ENCODE measurements around the gene NEDD9.

NEDD9 gene

DNA sequence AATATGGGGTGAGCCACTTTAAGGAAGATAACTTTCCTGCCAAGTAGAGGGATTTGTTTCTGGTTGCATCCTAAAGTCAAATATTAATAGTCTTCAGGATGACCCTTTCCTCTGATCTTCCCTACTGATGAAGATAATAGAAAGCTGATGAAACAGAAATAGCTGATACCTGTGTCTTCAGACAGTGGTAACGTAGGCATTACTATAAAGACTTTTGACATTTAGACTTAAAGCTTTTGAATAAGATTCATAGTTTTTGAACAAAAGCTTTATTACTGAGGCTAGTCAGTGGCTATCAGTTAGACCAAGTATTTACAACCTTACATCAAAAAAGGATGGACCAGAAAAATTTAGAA, 1.4 kb downstream of the NEDD9 start:
- ChIA-PET CTCF (interaction anchor here (1.4 to 5.7 kb wide), 7 partner anchors 11 to 264 kb away, joined by 3 to 55 read pairs (median 10); no protein-coding TSS in a partner anchor), POLR2A (interaction anchor here (2.5 kb wide), 1 partner anchor 262 kb away, joined by 11 read pairs; no protein-coding TSS in a partner anchor)
- peak overlapping the region; percentile 85 for H3K4me3 ChIP-seq (ENCODE audit: low read depth, low read length)
- DNase-seq (ENCODE audit: low read depth, low spot score) = no peak
- TF ChIP-seq, protein P1, sequence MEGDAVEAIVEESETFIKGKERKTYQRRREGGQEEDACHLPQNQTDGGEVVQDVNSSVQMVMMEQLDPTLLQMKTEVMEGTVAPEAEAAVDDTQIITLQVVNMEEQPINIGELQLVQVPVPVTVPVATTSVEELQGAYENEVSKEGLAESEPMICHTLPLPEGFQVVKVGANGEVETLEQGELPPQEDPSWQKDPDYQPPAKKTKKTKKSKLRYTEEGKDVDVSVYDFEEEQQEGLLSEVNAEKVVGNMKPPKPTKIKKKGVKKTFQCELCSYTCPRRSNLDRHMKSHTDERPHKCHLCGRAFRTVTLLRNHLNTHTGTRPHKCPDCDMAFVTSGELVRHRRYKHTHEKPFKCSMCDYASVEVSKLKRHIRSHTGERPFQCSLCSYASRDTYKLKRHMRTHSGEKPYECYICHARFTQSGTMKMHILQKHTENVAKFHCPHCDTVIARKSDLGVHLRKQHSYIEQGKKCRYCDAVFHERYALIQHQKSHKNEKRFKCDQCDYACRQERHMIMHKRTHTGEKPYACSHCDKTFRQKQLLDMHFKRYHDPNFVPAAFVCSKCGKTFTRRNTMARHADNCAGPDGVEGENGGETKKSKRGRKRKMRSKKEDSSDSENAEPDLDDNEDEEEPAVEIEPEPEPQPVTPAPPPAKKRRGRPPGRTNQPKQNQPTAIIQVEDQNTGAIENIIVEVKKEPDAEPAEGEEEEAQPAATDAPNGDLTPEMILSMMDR (IDR thresholded peaks at IDR 0.05; ENCODE audit: insufficient read depth, low read length, missing control alignments) = no peak

DNA sequence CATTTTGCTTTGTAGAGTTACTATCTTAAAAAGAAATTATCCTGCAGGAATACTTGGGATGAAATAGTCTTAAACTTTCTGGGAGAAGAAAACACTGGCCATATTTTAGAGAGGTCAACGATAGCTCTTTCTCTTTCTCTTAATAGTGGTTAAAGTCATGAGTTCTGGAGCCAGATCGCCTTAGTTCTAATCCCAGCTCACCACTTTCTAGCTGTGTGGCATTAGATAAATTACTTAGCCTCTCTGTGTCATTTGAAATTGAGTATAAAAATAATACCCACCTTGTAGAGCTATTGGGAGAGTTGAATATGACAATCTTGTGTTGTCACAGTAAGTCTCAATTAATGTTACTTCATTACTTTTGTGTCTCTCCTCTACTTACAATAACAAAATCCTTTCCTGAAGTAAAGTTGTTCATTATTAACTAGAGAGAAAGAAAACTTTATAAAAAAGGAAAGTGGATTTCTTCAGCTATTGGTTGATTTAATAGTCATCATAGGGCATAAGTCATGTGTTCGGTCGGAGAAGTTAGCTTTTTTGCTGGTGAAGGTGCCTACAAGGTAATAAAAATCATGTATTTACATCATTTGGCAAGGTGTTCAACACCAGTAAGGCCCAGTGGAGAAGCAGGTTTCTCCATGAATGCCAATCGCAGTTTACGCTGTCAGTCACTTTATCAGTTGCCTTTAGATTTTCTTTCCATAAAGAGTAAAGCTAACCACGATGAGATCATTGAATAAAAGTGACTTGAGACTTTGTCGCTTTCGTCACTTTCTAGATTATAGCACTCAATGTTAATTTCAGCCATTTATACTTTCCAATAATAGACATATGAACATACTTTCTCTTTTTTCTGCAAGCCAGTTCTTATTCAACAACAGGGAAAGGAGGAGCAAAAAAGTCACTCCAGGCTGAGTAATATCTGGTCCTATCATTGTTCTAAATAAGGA, 2.0 kb downstream of the NEDD9 start:
- DNase-seq (ENCODE audit: low read depth, low spot score) = no peak
- ChIA-PET POLR2A (interaction anchor here (2.5 kb wide), 1 partner anchor 262 kb away, joined by 11 read pairs; no protein-coding TSS in a partner anchor), CTCF (interaction anchor here (1.1 to 5.7 kb wide), 7 partner anchors 10 to 265 kb away, joined by 3 to 55 read pairs (median 10); no protein-coding TSS in a partner anchor)
- TF ChIP-seq, protein P1 (IDR thresholded peaks at IDR 0.05; ENCODE audit: insufficient read depth, low read length, missing control alignments) = no peak
- H3K4me3 ChIP-seq (ENCODE audit: low read depth, low read length) = peak overlapping the region; percentile 85

DNA sequence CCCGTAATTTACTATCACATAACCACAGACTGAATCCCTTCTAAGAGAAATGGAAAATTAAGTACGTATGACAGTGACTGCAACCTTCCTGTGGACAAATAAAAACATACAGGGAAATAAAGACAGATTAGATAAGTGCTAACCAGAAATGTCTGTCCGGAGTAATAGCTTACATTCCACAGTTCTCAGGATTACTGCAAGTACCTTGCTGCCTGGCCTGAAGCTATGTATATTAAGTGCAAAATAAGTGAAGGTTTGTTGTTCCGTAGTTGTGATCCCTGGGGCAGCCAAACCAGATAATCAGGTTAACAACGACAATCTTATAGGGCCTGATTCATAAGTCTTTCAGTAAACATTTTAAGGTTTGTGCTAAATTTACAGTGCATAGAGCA, 2.8 kb downstream of the NEDD9 start:
- TF ChIP-seq, protein P1 (IDR thresholded peaks at IDR 0.05; ENCODE audit: insufficient read depth, low read length, missing control alignments) = no peak
- DNase-seq (ENCODE audit: low read depth, low spot score) = no peak
- POLR2A ChIA-PET = no interaction called here
- 0 out of 2 replicates have a peak overlapping the region, but pooled peaks have one; percentile 7 for H3K4me3 ChIP-seq (ENCODE audit: low read depth, low read length)
- CTCF ChIA-PET = interaction anchor here (1.1 to 5.7 kb wide), 5 partner anchors 10 to 265 kb away, joined by 4 to 55 read pairs (median 10); no protein-coding TSS in a partner anchor

- POLR2A ChIA-PET = no interaction called here
- no peak for DNase-seq (ENCODE audit: low read depth, low spot score)
- peak overlapping the region; percentile 32 for H3K4me3 ChIP-seq (ENCODE audit: low read depth, low read length)
- TF ChIP-seq, protein P1 (IDR thresholded peaks at IDR 0.05; ENCODE audit: insufficient read depth, low read length, missing control alignments) = no peak
- CTCF ChIA-PET = interaction anchor here (0.8 to 5.7 kb wide), 5 partner anchors 9 to 266 kb away, joined by 3 to 55 read pairs (median 10); no protein-coding TSS in a partner anchor
Measured at GRCh38 chr6:11228935-11229654, 3.4 kb downstream of the NEDD9 start.

- H3K4me3 ChIP-seq (ENCODE audit: low read depth, low read length) = no peak overlapping the region
- CTCF ChIA-PET = interaction anchor here (1.2 to 5.7 kb wide), 2 partner anchors 84 to 267 kb away, joined by 3 to 55 read pairs; no protein-coding TSS in a partner anchor
- POLR2A ChIA-PET = no interaction called here
- TF ChIP-seq, protein P1 (IDR thresholded peaks at IDR 0.05; ENCODE audit: insufficient read depth, low read length, missing control alignments) = no peak
- DNase-seq (ENCODE audit: low read depth, low spot score) = no peak
Measured at GRCh38 chr6:11227698-11228097, 4.8 kb downstream of the NEDD9 start.

All from AG04449 (cell line).